Upper lobe of left lung (tissue), 4 donors: ENCODE results near the gene ANP32B.

Experiments used
- CTCF ChIP-seq, 6 experiments: fragments of 450-650 bp in 4 of 6; fragments of 200-600 bp in 2 of 6; sonication (generic) in 2 of 6; IDR thresholded peaks; one replicate each; pipeline ENCODE4 v1.5.1; 2016 to 2019; ENCODE audit warnings: antibody characterized with exemption in 6 of 6
- POLR2AphosphoS5 ChIP-seq, 2 donors: sonication (generic); formaldehyde crosslinking; IDR thresholded peaks; one replicate each; pipeline ENCODE4 v1.5.1; 2017; ENCODE audit warnings: antibody characterized with exemption in 2 of 2

GRCh38 chr9:98019098-98019497 is 36.0 kb downstream of the ANP32B start:
- TF ChIP-seq CTCF (IDR thresholded peaks at IDR 0.05) (no peak), POLR2AphosphoS5 (IDR thresholded peaks at IDR 0.05) (no peak)
